WTC11 (cell line): ENCODE data around the gene HSF5.

Experiments
- MXD4 ChIP-seq: fragments of 250-450 bp; sonication (Bioruptor Pico); IDR thresholded peaks from 2 replicates; pipeline ENCODE4 v1.8.0; 2021; ENCODE audit warnings: mild to moderate bottlenecking, moderate library complexity, borderline replicate concordance
- ZNF232 ChIP-seq: sonication (generic); formaldehyde crosslinking; IDR thresholded peaks from 2 replicates; pipeline ENCODE4 v1.8.0; 2022; ENCODE audit warnings: mild to moderate bottlenecking, missing genetic modification reagents
- TF ChIP-seq, protein P1 (sequence below): sonication (generic); formaldehyde crosslinking; IDR thresholded peaks from 2 replicates; pipeline ENCODE4 v1.8.0; 2022; ENCODE audit warnings: mild to moderate bottlenecking, missing genetic modification reagents
- TF ChIP-seq, protein P2 (sequence below): sonication (generic); formaldehyde crosslinking; IDR thresholded peaks from 2 replicates; pipeline ENCODE4 v1.8.1; 2023; ENCODE audit warnings: mild to moderate bottlenecking, missing genetic modification reagents
- TF ChIP-seq, protein P3 (sequence below): sonication (generic); formaldehyde crosslinking; conservative IDR thresholded peaks from 2 replicates; pipeline ENCODE4 v1.8.1; 2022; ENCODE audit warnings: mild to moderate bottlenecking, missing genetic modification reagents
- TF ChIP-seq, protein P4 (sequence below): fragments of 200-600 bp; IDR thresholded peaks from 2 replicates; pipeline ENCODE4 v1.8.0; 2022; ENCODE audit warnings: antibody characterized with exemption
- TF ChIP-seq, protein P5 (sequence below): sonication (generic); formaldehyde crosslinking; IDR thresholded peaks from 2 replicates; pipeline ENCODE4 v1.8.0; 2022; ENCODE audit warnings: mild to moderate bottlenecking, missing genetic modification reagents
- TF ChIP-seq, protein P6 (sequence below): sonication (generic); formaldehyde crosslinking; IDR thresholded peaks from 2 replicates; pipeline ENCODE4 v1.8.1; 2022; ENCODE audit warnings: low read depth, mild to moderate bottlenecking, moderate library complexity, missing genetic modification reagents, borderline replicate concordance

DNA sequence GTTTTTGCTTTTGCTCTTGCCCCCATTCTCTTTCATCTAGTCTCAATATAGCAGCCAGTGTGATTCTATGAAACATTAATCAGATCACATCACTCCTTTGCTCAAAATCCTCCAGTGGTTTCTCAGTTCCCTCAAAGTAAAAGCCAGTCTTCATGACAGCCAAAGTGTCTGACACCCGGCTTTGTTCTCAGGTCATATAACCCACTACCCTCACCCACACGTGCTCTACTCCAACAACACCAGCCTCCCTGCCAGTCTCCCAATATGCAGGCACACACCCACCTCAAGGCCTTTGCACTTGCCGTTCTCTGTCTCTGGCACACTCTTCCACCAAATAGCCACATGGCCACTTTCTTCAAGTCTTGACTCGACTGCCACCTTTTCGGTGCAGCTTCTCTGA lies 21.9 kb upstream of the HSF5 start:
- TF ChIP-seq, protein P1, sequence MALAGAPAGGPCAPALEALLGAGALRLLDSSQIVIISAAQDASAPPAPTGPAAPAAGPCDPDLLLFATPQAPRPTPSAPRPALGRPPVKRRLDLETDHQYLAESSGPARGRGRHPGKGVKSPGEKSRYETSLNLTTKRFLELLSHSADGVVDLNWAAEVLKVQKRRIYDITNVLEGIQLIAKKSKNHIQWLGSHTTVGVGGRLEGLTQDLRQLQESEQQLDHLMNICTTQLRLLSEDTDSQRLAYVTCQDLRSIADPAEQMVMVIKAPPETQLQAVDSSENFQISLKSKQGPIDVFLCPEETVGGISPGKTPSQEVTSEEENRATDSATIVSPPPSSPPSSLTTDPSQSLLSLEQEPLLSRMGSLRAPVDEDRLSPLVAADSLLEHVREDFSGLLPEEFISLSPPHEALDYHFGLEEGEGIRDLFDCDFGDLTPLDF (CRISPR knock-in tag), result no peak
- TF ChIP-seq, protein P2, sequence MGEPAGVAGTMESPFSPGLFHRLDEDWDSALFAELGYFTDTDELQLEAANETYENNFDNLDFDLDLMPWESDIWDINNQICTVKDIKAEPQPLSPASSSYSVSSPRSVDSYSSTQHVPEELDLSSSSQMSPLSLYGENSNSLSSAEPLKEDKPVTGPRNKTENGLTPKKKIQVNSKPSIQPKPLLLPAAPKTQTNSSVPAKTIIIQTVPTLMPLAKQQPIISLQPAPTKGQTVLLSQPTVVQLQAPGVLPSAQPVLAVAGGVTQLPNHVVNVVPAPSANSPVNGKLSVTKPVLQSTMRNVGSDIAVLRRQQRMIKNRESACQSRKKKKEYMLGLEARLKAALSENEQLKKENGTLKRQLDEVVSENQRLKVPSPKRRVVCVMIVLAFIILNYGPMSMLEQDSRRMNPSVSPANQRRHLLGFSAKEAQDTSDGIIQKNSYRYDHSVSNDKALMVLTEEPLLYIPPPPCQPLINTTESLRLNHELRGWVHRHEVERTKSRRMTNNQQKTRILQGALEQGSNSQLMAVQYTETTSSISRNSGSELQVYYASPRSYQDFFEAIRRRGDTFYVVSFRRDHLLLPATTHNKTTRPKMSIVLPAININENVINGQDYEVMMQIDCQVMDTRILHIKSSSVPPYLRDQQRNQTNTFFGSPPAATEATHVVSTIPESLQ (CRISPR knock-in tag), result no peak
- TF ChIP-seq, protein P3, sequence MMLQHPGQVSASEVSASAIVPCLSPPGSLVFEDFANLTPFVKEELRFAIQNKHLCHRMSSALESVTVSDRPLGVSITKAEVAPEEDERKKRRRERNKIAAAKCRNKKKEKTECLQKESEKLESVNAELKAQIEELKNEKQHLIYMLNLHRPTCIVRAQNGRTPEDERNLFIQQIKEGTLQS (CRISPR knock-in tag), result no peak
- TF ChIP-seq, protein P4, sequence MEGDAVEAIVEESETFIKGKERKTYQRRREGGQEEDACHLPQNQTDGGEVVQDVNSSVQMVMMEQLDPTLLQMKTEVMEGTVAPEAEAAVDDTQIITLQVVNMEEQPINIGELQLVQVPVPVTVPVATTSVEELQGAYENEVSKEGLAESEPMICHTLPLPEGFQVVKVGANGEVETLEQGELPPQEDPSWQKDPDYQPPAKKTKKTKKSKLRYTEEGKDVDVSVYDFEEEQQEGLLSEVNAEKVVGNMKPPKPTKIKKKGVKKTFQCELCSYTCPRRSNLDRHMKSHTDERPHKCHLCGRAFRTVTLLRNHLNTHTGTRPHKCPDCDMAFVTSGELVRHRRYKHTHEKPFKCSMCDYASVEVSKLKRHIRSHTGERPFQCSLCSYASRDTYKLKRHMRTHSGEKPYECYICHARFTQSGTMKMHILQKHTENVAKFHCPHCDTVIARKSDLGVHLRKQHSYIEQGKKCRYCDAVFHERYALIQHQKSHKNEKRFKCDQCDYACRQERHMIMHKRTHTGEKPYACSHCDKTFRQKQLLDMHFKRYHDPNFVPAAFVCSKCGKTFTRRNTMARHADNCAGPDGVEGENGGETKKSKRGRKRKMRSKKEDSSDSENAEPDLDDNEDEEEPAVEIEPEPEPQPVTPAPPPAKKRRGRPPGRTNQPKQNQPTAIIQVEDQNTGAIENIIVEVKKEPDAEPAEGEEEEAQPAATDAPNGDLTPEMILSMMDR, result no peak
- no peak for TF ChIP-seq ZNF232
- no peak for TF ChIP-seq MXD4
- TF ChIP-seq, protein P5, sequence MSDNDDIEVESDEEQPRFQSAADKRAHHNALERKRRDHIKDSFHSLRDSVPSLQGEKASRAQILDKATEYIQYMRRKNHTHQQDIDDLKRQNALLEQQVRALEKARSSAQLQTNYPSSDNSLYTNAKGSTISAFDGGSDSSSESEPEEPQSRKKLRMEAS (CRISPR knock-in tag), result no peak
- TF ChIP-seq, protein P6, sequence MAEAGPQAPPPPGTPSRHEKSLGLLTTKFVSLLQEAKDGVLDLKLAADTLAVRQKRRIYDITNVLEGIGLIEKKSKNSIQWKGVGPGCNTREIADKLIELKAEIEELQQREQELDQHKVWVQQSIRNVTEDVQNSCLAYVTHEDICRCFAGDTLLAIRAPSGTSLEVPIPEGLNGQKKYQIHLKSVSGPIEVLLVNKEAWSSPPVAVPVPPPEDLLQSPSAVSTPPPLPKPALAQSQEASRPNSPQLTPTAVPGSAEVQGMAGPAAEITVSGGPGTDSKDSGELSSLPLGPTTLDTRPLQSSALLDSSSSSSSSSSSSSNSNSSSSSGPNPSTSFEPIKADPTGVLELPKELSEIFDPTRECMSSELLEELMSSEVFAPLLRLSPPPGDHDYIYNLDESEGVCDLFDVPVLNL, result no peak
